Upper lobe of left lung (tissue), 6 donors: ENCODE measurements around the gene MAPK11. TPM values are rescaled to one million over a fixed set of nuclear protein-coding genes. Genes with fewer than 3 reads are reported as not detected.

ENCODE experiments used
- ATAC-seq, 2 donors: fragments of 200-7000 bp; cut with Tn5 transposase; one replicate each; pipeline ENCODE4 v1.9.1; 2022; ENCODE audit warnings: mild to moderate bottlenecking in 2 of 2, moderate library complexity in 2 of 2; ENCODE audit not compliant: low FRiP score in 2 of 2
- DNase-seq, 2 donors: peaks; one replicate each; pipeline ENCODE4 v3.0.0-alpha.2; 2019 to 2020
- H3K27ac ChIP-seq, 4 donors: fragments of 200-600 bp; sonication (generic); one replicate each; pipeline ENCODE4 v1.5.1; 2016 to 2019
- H3K27me3 ChIP-seq, 4 donors: fragments of 200-600 bp; sonication (generic); one replicate each; pipeline ENCODE4 v1.5.1; 2017 to 2019
- H3K36me3 ChIP-seq, 4 donors: fragments of 200-600 bp; sonication (generic); one replicate each; pipeline ENCODE4 v1.5.1; 2016 to 2019
- H3K4me1 ChIP-seq, 4 donors: fragments of 200-600 bp; sonication (generic); one replicate each; pipeline ENCODE4 v1.5.1; 2018 to 2019
- H3K4me3 ChIP-seq, 4 donors: fragments of 200-600 bp; sonication (generic); one replicate each; pipeline ENCODE4 v1.5.1; 2017 to 2019; ENCODE audit warnings: mild to moderate bottlenecking in 2 of 4, moderate library complexity in 1 of 4
- H3K9me3 ChIP-seq, 4 donors: fragments of 200-600 bp; sonication (generic); one replicate each; pipeline ENCODE4 v1.5.1; 2018 to 2019
- CTCF ChIP-seq, 6 experiments: fragments of 450-650 bp in 4 of 6; fragments of 200-600 bp in 2 of 6; sonication (generic) in 2 of 6; IDR thresholded peaks; one replicate each; pipeline ENCODE4 v1.5.1; 2016 to 2019; ENCODE audit warnings: antibody characterized with exemption in 6 of 6
- EP300 ChIP-seq, 4 donors: sonication (generic); formaldehyde crosslinking; IDR thresholded peaks; one replicate each; pipeline ENCODE4 v1.5.1; 2017; ENCODE audit warnings: antibody characterized with exemption in 4 of 4, control low read depth in 2 of 4
- POLR2A ChIP-seq, 4 donors: fragments of 450-650 bp; IDR thresholded peaks; one replicate each; pipeline ENCODE4 v1.5.1; 2016 to 2017; ENCODE audit warnings: antibody characterized with exemption in 4 of 4, mild to moderate bottlenecking in 2 of 4
- POLR2AphosphoS5 ChIP-seq, 2 donors: sonication (generic); formaldehyde crosslinking; IDR thresholded peaks; one replicate each; pipeline ENCODE4 v1.5.1; 2017; ENCODE audit warnings: antibody characterized with exemption in 2 of 2
- WGBS, 2 donors: methylation state at CpG; one replicate each; pipeline ENCODE4 v1.1.5; 2017 to 2018; 5-methylcytosine and 5-hydroxymethylcytosine counted together
- total RNA-seq, 6 donors: library from RNA; depleted of rRNA in 4 of 6; stranded (reverse); fragments of >200 nt in 4 of 6; gene quantifications; one replicate each; pipeline versions ENCODE4 v1.1.0 to v1.2.1, GENCODE V29; 2016 to 2021
- donor health status: DM: no; HTN: no; CAD: no; lungs with moderate emphysema.
- donor health status: DM: no; HTN: yes; CAD: no; lungs with severe emphysema.

The MAPK11 gene
- total RNA-seq, 6 donors from 2014 or later = 3.1 to 27.3 (median 8.6) TPM

- DNase-seq = peak; percentile 12 to 77
- ATAC-seq = no peak
- TF ChIP-seq CTCF (IDR thresholded peaks at IDR 0.05) (no peak), POLR2AphosphoS5 (IDR thresholded peaks at IDR 0.05) (no peak)
- WGBS, 2 donors = 91 to 92% methylated on average over 16 to 23 of the region's 25 CpGs
- Histone ChIP-seq H3K27me3 (no peaks in the 10 kb centered on the region), H3K9me3 (no peaks in the 10 kb centered on the region), H3K27ac (no peak overlapping the region), H3K36me3 (peaks cover 14 to 83% (median 52%) of the 10 kb centered on the region in 4 donors), H3K4me3 (no peak overlapping the region), H3K4me1 (no peaks in the 10 kb centered on the region)
Observed at GRCh38 chr22:50227579-50228215, 42.5 kb downstream of the MAPK11 start.

GRCh38 chr22:50226875-50227165, 43.4 kb downstream of the MAPK11 start:
- no peak for ATAC-seq
- H3K4me3 ChIP-seq = no peak overlapping the region
- TF ChIP-seq EP300 (IDR thresholded peaks at IDR 0.05) (no peak), POLR2AphosphoS5 (IDR thresholded peaks at IDR 0.05) (no peak), POLR2A (IDR thresholded peaks at IDR 0.05) (no peak), CTCF (IDR thresholded peaks at IDR 0.05) (no peak)
- peaks cover 17 to 83% (median 57%) of the 10 kb centered on the region in 4 donors for H3K36me3 ChIP-seq
- 88 to 97% methylated on average over 18 of the region's 18 CpGs for WGBS, 2 donors
- peak in 1 of 2 donors; percentile 59 for DNase-seq
- H3K27ac ChIP-seq = no peak overlapping the region
- H3K27me3 ChIP-seq = no peaks in the 10 kb centered on the region
- H3K4me1 ChIP-seq = no peaks in the 10 kb centered on the region
- H3K9me3 ChIP-seq = no peaks in the 10 kb centered on the region

- no peak for TF ChIP-seq CTCF (IDR thresholded peaks at IDR 0.05)
- TF ChIP-seq POLR2A (IDR thresholded peaks at IDR 0.05) = no peak
- TF ChIP-seq POLR2AphosphoS5 (IDR thresholded peaks at IDR 0.05) = no peak
- Histone ChIP-seq H3K9me3 (no peaks in the 10 kb centered on the region), H3K4me3 (no peak overlapping the region), H3K4me1 (no peaks in the 10 kb centered on the region), H3K27ac (no peak overlapping the region), H3K27me3 (no peaks in the 10 kb centered on the region), H3K36me3 (peaks cover 18 to 88% (median 61%) of the 10 kb centered on the region in 4 donors)
- DNase-seq = peak; percentile 15 to 65
- 89 to 91% methylated on average over 29 to 31 of the region's 31 CpGs for WGBS, 2 donors
- ATAC-seq = no peak
Observed at GRCh38 chr22:50226063-50226874, 43.9 kb downstream of the MAPK11 start.

DNA sequence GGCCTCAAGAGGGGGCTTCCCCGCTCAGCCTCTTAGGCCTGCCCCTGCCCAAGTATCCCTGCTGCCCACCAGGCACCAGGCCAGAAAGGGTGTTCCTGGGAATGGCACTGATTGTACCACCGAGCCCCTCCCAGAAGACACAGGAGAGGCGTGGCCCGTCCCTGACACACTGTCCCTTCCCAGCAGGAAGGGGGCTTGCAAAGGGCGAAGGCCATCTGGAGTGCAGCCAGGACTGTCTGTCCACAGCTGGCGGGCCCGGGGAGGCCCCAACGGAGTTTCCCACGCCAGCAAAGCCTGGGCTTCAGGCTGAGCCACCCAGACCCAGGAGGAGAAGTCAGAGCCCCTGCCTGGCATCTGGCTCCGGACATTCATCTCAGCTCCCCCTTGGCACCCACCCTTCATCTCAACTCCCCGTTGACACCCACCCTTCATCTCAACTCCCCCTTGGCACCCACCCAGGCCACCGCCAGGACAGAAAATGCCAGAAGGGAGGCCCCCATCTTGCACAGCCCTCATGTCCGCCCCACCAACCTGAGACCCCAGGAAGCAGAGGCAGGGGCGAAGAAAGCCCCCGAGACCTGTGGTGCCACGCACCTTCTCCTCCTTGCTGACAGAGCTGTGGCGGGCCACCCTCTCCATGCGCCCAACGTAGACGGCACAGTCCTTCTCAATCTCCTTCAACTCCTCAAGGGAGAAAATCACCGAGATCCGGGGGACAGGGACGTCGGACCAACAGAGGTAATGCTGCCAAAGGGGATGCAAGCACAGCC, 44.8 kb downstream of the MAPK11 start:
- H3K36me3 ChIP-seq = peaks cover 24 to 97% (median 69%) of the 10 kb centered on the region in 4 donors
- no peaks in the 10 kb centered on the region for H3K4me1 ChIP-seq
- H3K27me3 ChIP-seq = no peaks in the 10 kb centered on the region
- no peak overlapping the region for H3K27ac ChIP-seq
- no peak for TF ChIP-seq POLR2A (IDR thresholded peaks at IDR 0.05)
- no peak for TF ChIP-seq CTCF (IDR thresholded peaks at IDR 0.05)
- no peak for TF ChIP-seq EP300 (IDR thresholded peaks at IDR 0.05)
- TF ChIP-seq POLR2AphosphoS5 (IDR thresholded peaks at IDR 0.05) = no peak
- DNase-seq (peak; percentile 15 to 46), ATAC-seq (no peak)
- no peak overlapping the region for H3K4me3 ChIP-seq
- 85 to 88% methylated on average over 17 to 24 of the region's 24 CpGs for WGBS, 2 donors
- H3K9me3 ChIP-seq = no peaks in the 10 kb centered on the region
